HepG2 (cell line): ENCODE results near the gene LYRM7. TPM values are rescaled to one million over a fixed set of nuclear protein-coding genes. Genes with fewer than 3 reads are reported as not detected.
A peak's percentile ranks its signal among the peaks of the same experiment; 100 is the strongest.

Source experiments
- CHD2 ChIP-seq: IDR thresholded peaks from 2 replicates; pipeline ENCODE4 v1.6.1; 2011; ENCODE audit warnings: low read depth, low read length, improper control_type of control experiment
- GATAD1 ChIP-seq: IDR thresholded peaks from 2 replicates; pipeline ENCODE4 v1.6.1; 2016; ENCODE audit warnings: missing genetic modification reagents, missing compliant biosample characterization
- KDM5B ChIP-seq: sonication (generic); formaldehyde crosslinking; IDR thresholded peaks from 2 replicates; pipeline ENCODE4 v1.4.0; 2020; ENCODE audit warnings: missing genetic modification reagents, mild to moderate bottlenecking, borderline replicate concordance
- MED1 ChIP-seq: sonication (generic); formaldehyde crosslinking; IDR thresholded peaks from 2 replicates; pipeline ENCODE4 v1.4.0; 2020; ENCODE audit warnings: missing genetic modification reagents
- NFKB2 ChIP-seq: sonication (generic); formaldehyde crosslinking; IDR thresholded peaks from 2 replicates; pipeline ENCODE4 v1.4.0; 2020; ENCODE audit warnings: missing genetic modification reagents, borderline replicate concordance
- NFRKB ChIP-seq: fragments of 450-650 bp; IDR thresholded peaks from 2 replicates; pipeline ENCODE4 v1.6.1; 2017
- POLR2AphosphoS5 ChIP-seq: IDR thresholded peaks from 2 replicates; pipeline ENCODE4 v1.6.1; 2012; ENCODE audit warnings: low read depth, low read length
- RBM22 ChIP-seq: fragments of 200-400 bp; formaldehyde crosslinking; optimal IDR thresholded peaks from 2 replicates; pipeline ENCODE3; 2017; ENCODE audit warnings: mild to moderate bottlenecking, low read length, moderate library complexity
- SSRP1 ChIP-seq: IDR thresholded peaks from 2 replicates; pipeline ENCODE4 v1.6.1; 2016; ENCODE audit warnings: control low read depth
- THYN1 ChIP-seq: sonication (generic); formaldehyde crosslinking; IDR thresholded peaks from 2 replicates; pipeline ENCODE4 v1.8.1; 2023; ENCODE audit warnings: low read depth, mild to moderate bottlenecking, moderate library complexity, missing genetic modification reagents, borderline replicate concordance
- U2AF2 ChIP-seq: fragments of 200-400 bp; formaldehyde crosslinking; IDR thresholded peaks from 2 replicates; pipeline ENCODE4 v1.6.1; 2017; ENCODE audit warnings: low read depth, mild to moderate bottlenecking, low read length
- ZFP36L1 ChIP-seq: sonication (generic); formaldehyde crosslinking; IDR thresholded peaks from 2 replicates; pipeline ENCODE4 v1.8.0; 2022; ENCODE audit warnings: mild to moderate bottlenecking, missing genetic modification reagents, moderate library complexity
- ZIK1 ChIP-seq: sonication (generic); formaldehyde crosslinking; IDR thresholded peaks from 2 replicates; pipeline ENCODE4 v1.5.0; 2020; ENCODE audit warnings: mild to moderate bottlenecking, low read depth, missing genetic modification reagents, borderline replicate concordance
- ZNF333 ChIP-seq: sonication (generic); formaldehyde crosslinking; IDR thresholded peaks from 2 replicates; pipeline ENCODE4 v1.4.0; 2020; ENCODE audit warnings: mild to moderate bottlenecking, missing genetic modification reagents, borderline replicate concordance
- ZNF558 ChIP-seq: sonication (generic); formaldehyde crosslinking; IDR thresholded peaks from 2 replicates; pipeline ENCODE4 v1.9.0; 2022; ENCODE audit warnings: mild to moderate bottlenecking, missing genetic modification reagents, borderline replicate concordance
- ZNF570 ChIP-seq: sonication (generic); formaldehyde crosslinking; IDR thresholded peaks from 2 replicates; pipeline ENCODE4 v1.4.0; 2020; ENCODE audit warnings: mild to moderate bottlenecking, missing genetic modification reagents, borderline replicate concordance
- ZNF781 ChIP-seq: sonication (generic); formaldehyde crosslinking; IDR thresholded peaks from 2 replicates; pipeline ENCODE4 v1.5.1; 2020; ENCODE audit warnings: borderline replicate concordance, mild to moderate bottlenecking, missing genetic modification reagents; ENCODE audit errors: not compliant biosample characterization
- polyA plus RNA-seq, 8 experiments: library from polyadenylated mRNA; depleted of rRNA in 3 of 8; stranded (reverse) in 7 of 8; unstranded in 1 of 8; fragments of >200 nt; fragmentation: Illumina TruSeq in 4 of 8; extraction: Trizol in 4 of 8; gene quantifications; 2 replicates each; pipeline versions ENCODE4 v1.2.1 to v1.2.3, GENCODE V29; 2011 to 2016; ENCODE audit warnings: low read depth in 4 of 8, missing spikeins in 1 of 8, mixed read lengths in 1 of 8; ENCODE audit not compliant: insufficient read depth in 1 of 8
- total RNA-seq, 5 experiments: library from RNA; depleted of rRNA; stranded (reverse); fragments of >200 nt; fragmentation: Illumina TruSeq; extraction: Trizol; gene quantifications; 2 replicates each; pipeline ENCODE4 v1.2.3, GENCODE V29; 2016; ENCODE audit warnings: low read depth in 1 of 5
- TF ChIP-seq, protein P1 (sequence below): sonication (generic); formaldehyde crosslinking; IDR thresholded peaks from 2 replicates; pipeline ENCODE4 v1.4.0; 2020; ENCODE audit warnings: mild to moderate bottlenecking, missing genetic modification reagents, borderline replicate concordance
- TF ChIP-seq, protein P2 (sequence below): sonication (generic); formaldehyde crosslinking; IDR thresholded peaks from 2 replicates; pipeline ENCODE4 v1.5.0; 2020; ENCODE audit warnings: mild to moderate bottlenecking, missing genetic modification reagents
- TF ChIP-seq, protein P3 (sequence below): sonication (generic); formaldehyde crosslinking; conservative IDR thresholded peaks from 2 replicates; pipeline ENCODE4 v1.4.0; 2020; ENCODE audit warnings: missing genetic modification reagents
- TF ChIP-seq, protein P4 (sequence below): sonication (generic); formaldehyde crosslinking; IDR thresholded peaks from 2 replicates; pipeline ENCODE4 v1.8.0; 2022; ENCODE audit warnings: mild to moderate bottlenecking, missing genetic modification reagents, borderline replicate concordance

LYRM7 gene
- total and polyA plus RNA-seq, 2 of the 13 experiments (the other 11 are each of a cell fraction or from before 2014, with no cell fraction given): 3.0 to 5.5 TPM

DNA sequence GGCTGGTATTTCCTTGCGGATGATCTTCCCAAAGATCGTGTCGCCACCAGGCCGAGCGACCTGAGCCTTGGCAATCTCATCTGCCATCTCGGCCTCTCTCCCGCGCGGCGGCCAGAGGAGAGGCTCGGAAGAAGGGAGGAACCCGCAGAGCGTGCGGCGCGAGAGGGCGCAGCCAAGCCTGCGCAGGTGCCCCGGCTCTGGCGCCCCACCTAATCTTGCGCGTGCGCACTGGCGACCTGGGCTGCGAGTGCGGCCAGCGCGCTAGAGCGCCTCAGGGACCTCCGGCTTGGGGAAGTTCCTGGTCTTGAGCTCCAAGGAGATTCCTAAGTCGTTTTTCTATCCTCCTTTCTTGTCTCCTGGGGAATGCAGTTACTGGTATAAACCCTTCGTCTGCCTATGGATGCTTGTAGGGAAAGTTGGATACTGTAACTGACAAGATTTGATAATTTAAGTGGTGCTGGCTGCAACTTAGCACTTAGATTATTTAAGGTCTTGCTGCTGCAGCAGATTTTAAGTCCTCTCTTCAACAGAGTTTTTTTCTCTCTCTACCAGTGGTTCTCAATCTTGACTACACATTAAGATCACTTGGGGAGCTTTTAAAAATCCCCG, 5.5 kb upstream of the LYRM7 start, which contains the start of gene HINT1 (continued):
- TF ChIP-seq, protein P1, sequence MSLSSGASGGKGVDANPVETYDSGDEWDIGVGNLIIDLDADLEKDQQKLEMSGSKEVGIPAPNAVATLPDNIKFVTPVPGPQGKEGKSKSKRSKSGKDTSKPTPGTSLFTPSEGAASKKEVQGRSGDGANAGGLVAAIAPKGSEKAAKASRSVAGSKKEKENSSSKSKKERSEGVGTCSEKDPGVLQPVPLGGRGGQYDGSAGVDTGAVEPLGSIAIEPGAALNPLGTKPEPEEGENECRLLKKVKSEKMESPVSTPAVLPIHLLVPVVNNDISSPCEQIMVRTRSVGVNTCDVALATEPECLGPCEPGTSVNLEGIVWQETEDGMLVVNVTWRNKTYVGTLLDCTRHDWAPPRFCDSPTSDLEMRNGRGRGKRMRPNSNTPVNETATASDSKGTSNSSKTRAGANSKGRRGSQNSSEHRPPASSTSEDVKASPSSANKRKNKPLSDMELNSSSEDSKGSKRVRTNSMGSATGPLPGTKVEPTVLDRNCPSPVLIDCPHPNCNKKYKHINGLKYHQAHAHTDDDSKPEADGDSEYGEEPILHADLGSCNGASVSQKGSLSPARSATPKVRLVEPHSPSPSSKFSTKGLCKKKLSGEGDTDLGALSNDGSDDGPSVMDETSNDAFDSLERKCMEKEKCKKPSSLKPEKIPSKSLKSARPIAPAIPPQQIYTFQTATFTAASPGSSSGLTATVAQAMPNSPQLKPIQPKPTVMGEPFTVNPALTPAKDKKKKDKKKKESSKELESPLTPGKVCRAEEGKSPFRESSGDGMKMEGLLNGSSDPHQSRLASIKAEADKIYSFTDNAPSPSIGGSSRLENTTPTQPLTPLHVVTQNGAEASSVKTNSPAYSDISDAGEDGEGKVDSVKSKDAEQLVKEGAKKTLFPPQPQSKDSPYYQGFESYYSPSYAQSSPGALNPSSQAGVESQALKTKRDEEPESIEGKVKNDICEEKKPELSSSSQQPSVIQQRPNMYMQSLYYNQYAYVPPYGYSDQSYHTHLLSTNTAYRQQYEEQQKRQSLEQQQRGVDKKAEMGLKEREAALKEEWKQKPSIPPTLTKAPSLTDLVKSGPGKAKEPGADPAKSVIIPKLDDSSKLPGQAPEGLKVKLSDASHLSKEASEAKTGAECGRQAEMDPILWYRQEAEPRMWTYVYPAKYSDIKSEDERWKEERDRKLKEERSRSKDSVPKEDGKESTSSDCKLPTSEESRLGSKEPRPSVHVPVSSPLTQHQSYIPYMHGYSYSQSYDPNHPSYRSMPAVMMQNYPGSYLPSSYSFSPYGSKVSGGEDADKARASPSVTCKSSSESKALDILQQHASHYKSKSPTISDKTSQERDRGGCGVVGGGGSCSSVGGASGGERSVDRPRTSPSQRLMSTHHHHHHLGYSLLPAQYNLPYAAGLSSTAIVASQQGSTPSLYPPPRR: peak; percentile 53; the same call in 1 of the 2 replicates
- TF ChIP-seq CHD2 (0 out of 2 replicates have a peak, but pooled peaks have one; percentile 38), THYN1 (CRISPR knock-in tag) (no peak), ZNF781 (CRISPR knock-in tag) (no peak), KDM5B (CRISPR knock-in tag) (0 out of 2 replicates have a peak, but pooled peaks have one; percentile 2), ZNF570 (CRISPR knock-in tag) (no peak), ZNF333 (CRISPR knock-in tag) (no peak), NFRKB (no peak), SSRP1 (no peak), ZNF558 (no peak; the same call in 1 of the 2 replicates), GATAD1 (CRISPR knock-in tag) (peak; percentile 61), POLR2AphosphoS5 (peak; percentile 91), ZIK1 (CRISPR knock-in tag) (peak; percentile 81; the same call in 1 of the 2 replicates), NFKB2 (CRISPR knock-in tag) (peak; percentile 56; the same call in 1 of the 2 replicates), RBM22 (no peak), U2AF2 (no peak), ZFP36L1 (CRISPR knock-in tag) (no peak), MED1 (CRISPR knock-in tag) (peak; percentile 55; the same call in 1 of the 2 replicates)
- TF ChIP-seq, protein P2, sequence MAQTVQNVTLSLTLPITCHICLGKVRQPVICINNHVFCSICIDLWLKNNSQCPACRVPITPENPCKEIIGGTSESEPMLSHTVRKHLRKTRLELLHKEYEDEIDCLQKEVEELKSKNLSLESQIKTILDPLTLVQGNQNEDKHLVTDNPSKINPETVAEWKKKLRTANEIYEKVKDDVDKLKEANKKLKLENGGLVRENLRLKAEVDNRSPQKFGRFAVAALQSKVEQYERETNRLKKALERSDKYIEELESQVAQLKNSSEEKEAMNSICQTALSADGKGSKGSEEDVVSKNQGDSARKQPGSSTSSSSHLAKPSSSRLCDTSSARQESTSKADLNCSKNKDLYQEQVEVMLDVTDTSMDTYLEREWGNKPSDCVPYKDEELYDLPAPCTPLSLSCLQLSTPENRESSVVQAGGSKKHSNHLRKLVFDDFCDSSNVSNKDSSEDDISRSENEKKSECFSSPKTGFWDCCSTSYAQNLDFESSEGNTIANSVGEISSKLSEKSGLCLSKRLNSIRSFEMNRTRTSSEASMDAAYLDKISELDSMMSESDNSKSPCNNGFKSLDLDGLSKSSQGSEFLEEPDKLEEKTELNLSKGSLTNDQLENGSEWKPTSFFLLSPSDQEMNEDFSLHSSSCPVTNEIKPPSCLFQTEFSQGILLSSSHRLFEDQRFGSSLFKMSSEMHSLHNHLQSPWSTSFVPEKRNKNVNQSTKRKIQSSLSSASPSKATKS (CRISPR knock-in tag): no peak; the same call in 1 of the 2 replicates
- TF ChIP-seq, protein P3, sequence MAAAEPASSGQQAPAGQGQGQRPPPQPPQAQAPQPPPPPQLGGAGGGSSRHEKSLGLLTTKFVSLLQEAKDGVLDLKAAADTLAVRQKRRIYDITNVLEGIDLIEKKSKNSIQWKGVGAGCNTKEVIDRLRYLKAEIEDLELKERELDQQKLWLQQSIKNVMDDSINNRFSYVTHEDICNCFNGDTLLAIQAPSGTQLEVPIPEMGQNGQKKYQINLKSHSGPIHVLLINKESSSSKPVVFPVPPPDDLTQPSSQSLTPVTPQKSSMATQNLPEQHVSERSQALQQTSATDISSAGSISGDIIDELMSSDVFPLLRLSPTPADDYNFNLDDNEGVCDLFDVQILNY (CRISPR knock-in tag): no peak
- TF ChIP-seq, protein P4, sequence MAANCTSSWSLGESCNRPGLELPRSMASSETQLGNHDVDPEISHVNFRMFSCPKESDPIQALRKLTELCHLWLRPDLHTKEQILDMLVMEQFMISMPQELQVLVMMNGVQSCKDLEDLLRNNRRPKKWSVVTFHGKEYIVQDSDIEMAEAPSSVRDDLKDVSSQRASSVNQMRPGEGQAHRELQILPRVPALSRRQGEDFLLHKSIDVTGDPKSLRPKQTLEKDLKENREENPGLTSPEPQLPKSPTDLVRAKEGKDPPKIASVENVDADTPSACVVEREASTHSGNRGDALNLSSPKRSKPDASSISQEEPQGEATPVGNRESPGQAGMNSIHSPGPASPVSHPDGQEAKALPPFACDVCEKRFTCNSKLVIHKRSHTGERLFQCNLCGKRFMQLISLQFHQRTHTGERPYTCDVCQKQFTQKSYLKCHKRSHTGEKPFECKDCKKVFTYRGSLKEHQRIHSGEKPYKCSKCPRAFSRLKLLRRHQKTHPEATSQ (CRISPR knock-in tag): no peak
